Fibroblast of skin of abdomen (primary cell): ENCODE results near the gene PSG11. TPM values are rescaled to one million over a fixed set of nuclear protein-coding genes. Genes with fewer than 3 reads are reported as not detected.
"Not testable (repeated sequence)": the region's sequence is repeated elsewhere in the genome, so short reads cannot be mapped to it uniquely, and the experiment has no call there.

Source experiments
- DNase-seq: peaks from one replicate; pipeline ENCODE4 v3.0.0-alpha.2; 2013
- polyA plus RNA-seq, 2 experiments: library from polyadenylated mRNA; unstranded; fragments of 120-200 nt; gene quantifications; one replicate each; pipeline ENCODE4 v1.2.1, GENCODE V29; 2013; ENCODE audit not compliant: insufficient read length in 2 of 2

PSG11 gene
- polyA plus RNA-seq (2013, experiment 1 of 2; ENCODE audit: insufficient read length), result not detected
- not detected for polyA plus RNA-seq (2013, experiment 2 of 2; ENCODE audit: insufficient read length)

DNA sequence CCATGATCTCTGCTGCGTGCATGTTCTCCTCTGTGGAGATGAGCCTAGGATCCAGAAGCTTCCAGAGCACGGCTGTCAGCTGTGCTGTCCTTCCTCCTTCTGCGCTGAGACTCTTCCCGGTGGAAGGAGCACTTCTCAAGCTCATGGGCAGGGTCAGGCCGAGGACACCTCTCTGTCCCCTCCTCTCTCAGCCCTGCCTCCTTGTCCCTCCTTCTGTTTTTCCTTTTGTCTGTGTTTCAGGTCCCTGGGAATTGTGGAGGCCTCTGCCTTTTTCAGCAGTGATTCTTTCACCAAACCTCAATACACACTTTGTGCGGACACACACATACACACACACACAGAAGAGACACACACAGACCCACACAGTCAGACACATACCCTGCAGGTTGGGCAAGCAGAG lies at the start of gene PSG11:
TSS of gene PSG11 (minus strand) at position 101 of the 400 bp plus-strand sequence. CDS start at position 4, 97 bp downstream.
- DNase-seq, result not testable (repeated sequence)

DNA sequence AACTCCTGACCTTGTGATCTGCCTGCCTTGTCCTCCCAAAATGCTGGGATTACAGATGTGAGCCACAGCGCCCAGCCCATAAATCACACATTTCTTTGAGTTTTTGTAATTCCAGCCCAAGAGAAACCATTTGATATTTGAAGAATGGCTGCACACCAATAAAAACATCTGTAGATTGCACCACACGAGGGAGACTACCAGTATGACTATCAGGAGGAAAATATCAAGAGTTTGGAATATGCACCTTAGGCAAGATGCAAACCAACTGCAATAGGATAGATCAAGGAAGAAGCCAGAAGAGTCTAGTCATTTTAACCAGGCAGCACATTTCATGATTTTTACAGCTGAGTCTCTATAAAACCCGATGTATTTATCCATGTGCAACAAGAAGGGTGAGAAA lies 36.1 kb upstream of the PSG11 start:
- not testable (repeated sequence) for DNase-seq

DNA sequence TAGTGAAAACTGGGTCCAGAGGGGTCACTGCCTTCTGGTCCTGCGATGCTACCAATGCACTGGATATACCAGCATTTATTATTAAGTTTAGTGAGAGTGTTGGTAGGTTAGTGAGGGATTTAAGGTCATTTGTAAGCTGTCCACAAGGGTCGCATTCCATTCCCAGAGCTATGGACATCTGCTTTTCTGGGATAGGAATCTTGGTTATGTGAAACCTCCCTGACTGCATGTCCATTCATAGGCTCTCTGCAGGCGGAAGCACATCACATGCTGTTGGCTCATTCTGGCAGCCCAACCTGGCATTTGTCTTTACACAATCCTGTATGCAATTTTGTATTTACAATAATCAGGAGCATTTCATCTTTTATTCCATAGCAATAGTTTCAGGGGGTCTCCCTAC lies 35.1 kb upstream of the PSG11 start:
- not testable (repeated sequence) for DNase-seq

DNA sequence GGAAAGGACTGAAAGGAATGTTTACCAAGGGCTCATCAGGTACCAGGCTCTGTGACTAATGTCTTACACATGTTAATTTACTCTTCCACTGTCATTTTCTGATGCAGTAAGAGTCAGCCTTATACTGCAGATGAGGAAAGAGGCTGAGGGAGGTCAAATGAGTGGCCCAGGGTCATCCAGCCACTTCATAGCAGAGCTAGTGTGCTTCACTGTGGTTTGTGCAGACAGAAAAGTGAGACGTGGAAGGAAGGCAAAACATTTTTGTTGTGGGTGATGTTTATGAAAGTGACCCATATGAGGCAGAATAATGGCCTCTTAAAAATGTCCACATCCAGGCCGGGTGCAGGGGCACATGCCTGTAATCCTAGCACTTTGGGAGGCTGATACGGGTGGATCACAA lies 34.0 kb upstream of the PSG11 start:
- not testable (repeated sequence) for DNase-seq

DNA sequence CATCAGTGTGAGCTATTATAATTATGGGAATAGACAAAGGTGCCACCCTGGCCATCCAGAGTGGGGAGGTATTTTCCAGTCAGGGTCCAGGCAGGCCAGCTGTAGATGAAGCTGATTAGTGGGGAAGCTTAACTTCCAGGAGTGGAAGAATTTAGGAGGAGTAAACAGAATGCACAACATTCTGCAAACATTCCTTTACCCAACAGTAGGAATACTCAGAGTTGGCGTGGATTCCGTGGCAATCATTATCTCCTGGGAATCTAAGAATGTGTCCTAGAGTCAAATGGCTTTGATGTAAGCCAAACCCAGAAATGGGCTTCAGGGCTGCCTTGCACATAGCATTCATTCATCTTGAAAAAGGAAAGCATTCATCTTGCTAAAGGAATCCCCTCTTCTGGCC lies 33.2 kb upstream of the PSG11 start:
- not testable (repeated sequence) for DNase-seq

DNA sequence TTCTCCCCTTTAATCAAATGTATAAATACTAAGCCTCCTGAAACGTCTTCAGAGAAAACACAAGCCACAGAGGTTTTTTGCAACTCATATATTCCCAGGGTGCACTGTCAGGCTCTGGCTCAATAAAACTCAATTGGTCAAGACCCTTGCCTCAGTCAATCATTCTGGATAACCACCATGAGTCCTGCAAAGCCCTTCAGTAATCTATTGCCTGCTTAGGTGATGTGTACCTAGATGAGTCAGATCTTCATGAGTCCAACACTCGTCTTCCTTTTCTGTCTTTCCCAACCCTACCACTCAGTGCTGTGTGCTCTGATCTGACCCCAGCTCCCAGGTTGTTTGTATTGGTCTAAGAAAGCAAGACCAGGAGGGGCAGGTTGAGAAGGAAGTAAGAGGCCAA lies 32.2 kb upstream of the PSG11 start:
- not testable (repeated sequence) for DNase-seq

DNA sequence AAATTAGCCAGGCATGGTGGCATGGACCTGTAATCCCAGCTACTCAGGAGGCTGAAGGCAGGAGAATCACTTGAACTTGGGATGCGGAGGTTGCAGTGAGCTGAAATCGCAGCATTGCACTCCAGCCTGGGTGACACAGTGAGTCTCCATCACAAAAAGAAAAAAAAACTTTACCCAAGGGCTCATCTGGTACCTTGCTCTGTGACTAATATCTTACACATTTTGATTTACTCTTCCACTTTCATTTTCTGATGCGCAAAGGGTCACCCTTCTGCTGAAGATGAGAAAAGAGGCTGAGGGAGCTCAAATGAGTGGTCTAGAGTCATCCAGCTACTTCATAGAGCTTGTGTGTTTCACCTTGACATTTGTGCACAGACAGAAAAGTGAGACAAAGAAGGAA lies 21.7 kb upstream of the PSG11 start:
- not testable (repeated sequence) for DNase-seq

DNA sequence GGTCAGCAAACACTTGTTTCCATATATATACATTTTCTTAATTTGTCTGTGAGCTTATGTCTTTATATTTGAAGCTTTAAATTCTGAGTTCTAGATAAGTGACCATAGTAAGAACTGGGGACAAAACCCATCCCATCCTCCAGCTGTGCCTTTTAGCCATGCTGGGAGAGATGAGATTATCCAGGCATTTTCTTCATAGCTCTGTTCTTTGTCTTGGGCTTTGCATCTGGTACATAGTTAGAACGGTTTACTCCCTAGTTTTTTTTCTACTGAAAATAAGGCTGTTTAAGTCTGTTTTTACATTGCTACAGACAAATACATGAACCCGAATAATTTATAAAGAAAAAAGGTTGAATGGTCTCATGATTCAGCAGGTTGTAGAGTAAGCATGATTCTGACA lies 20.3 kb upstream of the PSG11 start:
- not testable (repeated sequence) for DNase-seq

DNA sequence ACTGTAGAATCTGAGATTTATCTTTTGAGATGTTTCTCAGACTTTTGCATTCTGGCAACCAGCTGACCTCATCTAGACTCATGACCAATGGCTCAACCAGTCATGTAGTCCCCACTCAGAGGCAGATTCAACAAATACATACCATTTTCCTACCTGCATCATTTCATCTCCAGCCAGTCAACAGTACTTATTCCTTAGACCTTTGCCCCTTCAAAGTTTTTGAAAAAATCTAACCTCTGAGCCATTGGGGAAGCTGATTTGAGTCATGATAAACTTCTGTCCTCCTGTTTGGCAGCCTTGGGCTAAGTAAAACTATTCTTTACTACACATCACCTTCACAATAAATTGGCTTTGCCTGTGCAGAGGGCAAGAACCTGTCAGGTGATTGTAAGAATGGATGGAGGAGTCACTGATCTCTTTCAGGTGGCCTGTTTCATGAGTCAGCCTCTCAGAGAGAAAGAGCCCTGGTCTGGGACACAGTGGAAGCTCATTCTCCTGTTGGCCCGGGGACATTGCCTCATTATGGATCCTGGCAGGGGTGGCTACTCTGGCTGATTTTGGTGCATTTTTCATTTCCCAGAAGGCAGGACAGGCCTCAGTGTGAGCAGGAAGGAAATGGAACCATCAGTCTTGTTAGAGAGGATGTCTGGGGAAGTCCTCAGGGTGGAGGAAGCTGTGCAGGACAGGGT lies 17.4 kb upstream of the PSG11 start:
- DNase-seq, result not testable (repeated sequence)

DNA sequence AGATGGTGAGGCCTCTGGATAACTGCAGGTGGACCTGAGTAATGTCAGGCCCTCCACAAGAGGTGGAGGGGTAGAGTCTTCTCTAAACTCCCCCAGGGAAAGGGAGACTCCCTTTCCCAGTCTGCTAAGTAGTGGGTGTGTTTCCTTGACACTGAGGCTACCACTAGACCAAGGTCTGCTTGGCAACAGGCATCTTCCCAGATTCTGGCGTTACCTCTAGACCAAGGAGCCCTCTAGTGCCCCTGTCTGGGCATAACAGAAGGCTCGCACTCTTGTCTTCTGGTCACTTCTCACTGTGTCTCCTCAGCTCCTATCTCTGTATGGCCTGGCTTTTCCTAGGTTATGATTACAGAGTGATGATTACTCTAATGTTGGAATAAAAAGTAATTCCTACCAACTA lies 5.4 kb upstream of the PSG11 start:
- peak; percentile 29 for DNase-seq

DNA sequence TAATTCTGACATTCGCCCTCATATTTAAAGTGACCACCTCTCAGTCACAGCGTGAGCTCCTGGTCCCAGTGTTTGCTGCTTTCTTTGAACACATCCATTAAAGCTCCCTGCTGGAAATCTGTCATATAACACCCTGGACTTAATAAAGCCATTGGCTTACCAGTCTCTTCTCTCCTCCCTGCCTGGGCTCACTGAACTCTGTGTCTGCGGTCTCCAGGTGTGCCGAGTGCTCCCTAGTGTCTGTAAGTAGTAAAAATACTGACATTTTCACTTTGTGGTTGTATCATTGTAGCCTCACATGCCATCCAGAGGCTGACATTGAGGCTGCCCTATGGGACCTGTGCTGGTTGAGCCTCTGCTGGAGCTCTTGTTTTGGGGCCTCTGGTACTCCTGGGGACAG lies 2.6 kb upstream of the PSG11 start:
- no peak for DNase-seq

DNA sequence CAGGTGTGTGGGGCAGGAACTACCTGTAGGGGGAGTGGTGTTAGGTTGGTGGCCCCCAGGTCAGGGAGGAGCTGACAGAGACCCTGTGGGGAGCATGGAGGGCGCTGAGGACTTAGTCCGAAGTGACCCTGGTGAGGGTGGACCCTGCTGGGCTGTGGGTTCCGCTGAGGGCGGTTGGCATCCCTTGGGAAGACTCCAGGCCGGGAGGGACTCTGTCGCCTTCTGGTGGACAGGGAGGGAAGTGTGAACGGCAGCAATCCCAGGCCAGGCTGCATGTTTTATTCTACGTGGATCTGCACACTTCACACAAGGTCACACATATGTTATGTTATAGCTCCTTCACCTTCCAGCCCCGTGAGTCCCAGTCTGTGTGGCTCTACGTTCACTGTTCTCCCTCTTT lies 1.7 kb upstream of the PSG11 start:
- DNase-seq, result not testable (repeated sequence)

DNA sequence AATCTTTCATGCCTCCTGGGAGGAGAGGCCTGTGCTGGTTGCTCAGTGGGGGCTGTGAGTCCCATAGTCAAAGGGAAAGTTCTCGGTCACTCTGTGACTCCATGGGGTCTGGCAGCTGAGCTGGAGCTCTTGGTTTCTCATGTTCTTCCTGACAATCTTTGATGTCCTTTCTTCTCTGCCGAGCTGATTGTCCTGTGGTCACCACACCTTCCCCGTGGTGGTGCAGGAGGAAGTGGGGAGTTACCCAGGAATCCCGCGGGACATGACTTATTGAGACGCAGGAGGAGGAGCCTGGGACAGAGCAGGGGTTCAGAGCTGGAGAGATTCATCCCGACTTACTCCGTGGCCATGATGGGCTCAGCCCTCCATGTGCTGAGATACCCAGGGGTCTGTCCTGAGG lies 792 bp upstream of the PSG11 start:
- not testable (repeated sequence) for DNase-seq

DNA sequence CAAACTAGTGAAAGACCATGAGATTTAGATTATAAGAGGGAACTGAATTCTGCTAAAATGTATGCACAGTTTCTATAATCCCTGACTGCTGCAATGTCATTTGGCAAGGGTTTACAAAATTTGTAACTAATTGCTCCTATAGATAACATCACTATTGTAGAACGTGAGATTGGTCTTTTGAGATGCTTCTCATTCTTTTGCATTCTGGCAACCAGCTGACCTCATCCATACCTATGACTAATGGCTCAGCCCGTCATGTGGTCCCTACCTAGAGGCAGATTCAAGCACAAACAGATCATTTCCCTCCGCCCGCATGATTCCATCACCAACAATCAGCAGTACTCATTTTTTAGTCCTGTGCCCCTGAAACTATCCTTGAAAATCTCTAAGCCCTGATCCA lies 4.2 kb downstream of the PSG11 start:
- DNase-seq, result peak; percentile 86

DNA sequence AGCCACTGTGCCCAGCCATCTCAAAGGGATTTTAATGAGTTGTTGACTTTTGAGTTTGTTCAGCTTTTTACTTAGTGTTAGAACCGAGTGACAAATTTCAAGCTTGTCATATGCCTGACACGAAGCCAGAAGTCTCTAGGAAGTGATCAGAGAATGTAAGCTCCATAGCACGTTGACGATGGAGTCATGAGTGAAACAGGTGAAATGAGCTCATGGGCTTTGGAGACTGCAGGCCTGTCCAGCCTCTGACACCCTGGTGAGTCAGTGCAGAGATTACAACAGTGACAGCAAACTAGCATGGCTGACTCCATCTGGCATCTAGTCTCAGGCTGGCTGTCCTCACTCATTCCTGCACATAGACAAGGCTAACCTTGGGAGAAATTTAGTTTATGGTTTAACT lies 4.6 kb downstream of the PSG11 start:
- DNase-seq, result peak; percentile 72

DNA sequence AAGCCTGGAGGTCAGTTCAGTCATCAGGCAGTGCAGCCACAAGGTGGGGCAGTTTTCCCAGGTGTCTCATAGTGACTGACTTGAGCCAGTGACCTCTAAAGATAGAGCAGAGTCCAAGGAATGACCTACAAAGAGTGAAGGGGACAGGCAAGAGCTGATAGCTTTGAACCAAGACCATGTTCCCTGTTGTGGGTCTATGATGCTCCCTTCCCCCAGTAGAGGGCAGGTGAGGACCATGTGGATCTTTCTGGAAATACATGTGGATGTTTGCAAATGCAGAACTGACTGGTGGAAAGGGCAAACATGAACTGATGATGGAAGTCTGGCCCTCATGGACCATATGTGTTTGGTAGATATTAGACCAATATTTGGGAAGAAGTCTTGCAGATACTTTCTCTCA lies 6.7 kb downstream of the PSG11 start:
- peak; percentile 2 for DNase-seq

DNA sequence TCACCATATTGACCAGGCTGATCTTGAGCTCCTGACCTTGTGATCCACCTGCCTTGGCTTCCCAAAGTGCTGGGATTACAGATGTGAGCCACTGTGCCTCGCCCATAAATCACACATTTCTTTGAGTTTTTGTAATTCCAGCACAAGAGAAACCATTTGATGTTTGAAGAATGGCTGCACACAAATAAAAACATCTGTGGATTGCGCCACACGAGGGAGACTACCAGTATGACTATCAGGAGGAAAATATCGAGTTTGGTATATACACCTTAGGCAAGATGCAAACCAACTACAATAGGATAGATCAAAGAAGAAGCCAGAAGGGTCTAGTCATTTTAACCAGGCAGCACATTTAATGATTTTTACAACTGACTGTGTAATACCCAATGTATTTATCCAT lies 20.4 kb downstream of the PSG11 start:
- DNase-seq, result not testable (repeated sequence)

DNA sequence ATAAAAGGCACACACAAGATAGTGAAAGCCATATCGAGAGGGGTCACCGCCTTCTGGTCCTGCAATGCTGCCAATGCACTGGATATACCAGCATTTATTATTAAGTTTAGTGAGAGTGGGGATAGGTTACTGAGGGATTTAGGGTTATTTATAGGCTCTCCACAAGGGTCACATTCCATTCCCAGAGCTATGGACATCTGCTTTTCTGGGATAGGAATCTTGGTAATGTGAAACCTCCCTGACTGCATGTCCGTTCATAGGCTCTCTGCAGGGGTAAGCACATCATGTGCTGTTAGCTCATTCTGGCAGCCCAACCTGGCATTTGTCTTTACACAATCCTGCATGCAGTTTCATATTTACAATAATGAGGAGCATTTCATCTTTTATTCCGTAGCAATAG lies 21.4 kb downstream of the PSG11 start:
- not testable (repeated sequence) for DNase-seq

DNA sequence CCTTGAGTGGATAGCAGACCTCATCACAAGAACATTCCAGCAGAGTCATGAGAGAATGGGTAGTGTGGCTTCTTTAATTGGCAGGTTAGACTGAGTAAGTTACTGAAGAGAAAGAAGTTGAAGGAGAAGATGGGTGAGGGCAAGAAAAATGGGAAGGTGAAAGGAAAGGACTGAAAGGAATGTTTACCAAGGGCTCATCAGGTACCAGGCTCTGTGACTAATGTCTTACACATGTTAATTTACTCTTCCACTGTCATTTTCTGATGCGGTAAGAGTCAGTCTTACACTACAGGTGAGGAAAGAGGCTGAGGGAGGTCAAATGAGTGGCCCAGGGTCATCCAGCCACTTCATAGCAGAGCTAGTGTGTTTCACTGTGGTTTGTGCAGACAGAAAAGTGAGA lies 22.6 kb downstream of the PSG11 start:
- not testable (repeated sequence) for DNase-seq

DNA sequence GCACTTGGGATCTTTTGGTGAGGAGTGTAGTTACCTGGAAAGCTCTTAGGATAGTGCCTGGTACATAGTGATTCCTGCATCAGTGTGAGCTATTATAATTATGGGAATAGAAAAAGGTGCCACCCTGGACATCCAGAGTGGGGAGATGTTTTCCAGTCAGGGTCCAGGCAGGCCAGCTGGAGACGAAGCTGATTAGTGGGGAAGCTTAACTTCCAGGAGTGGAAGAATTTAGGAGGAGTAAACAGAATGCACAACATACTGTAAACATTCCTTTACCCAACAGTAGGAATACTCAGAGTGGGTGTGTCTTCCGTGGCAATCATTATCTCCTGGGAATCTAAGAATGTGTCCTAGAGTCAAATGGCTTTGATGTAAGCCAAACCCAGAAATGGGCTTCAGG lies 23.3 kb downstream of the PSG11 start:
- DNase-seq, result not testable (repeated sequence)

DNA sequence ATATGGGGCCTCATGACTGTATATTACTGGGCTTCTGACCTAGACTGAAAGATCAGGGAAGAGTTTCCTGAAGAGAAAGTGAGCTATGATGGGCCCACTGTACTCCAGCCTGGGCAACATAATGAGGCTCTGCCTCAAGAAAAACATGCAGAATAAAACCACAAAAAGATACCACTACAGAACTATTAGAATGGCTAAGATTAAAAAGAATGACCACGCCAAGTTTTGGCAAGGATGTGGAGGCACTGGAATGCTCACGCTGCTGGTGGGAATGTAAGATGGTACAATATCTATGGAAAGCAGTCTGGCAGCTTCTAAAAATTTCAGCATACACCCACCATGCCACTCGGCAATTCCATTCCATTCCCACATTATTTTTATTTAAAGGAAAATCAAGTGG lies 30.1 kb downstream of the PSG11 start:
- not testable (repeated sequence) for DNase-seq

DNA sequence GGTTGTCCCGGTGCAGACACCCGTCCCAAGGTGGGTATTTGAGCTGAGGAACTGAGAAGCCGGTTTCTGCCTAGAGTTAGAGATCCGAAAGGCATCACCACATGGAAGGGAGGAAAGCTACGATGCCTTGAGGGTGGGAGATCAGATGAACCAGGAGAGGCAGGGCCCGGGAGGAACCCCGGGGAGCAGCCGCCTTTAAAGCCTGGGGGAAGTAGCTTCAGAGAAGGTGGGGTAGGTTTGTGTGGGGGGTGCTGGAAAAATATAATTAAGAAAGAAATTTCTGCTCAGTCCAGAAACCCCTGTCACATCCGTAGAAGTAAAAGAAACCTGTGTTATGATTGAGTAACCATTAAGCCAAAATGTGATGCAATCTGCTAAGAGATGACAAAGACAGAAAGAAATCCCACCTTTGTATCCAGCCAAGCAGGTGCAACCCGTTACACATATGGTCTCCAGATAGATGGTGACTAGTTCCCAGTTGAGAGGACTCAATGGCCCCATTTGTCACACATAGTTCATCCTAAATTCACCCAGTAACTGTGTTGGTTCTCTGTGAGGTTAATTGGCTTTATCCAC lies 34.2 kb downstream of the PSG11 start:
- DNase-seq, result not testable (repeated sequence)

DNA sequence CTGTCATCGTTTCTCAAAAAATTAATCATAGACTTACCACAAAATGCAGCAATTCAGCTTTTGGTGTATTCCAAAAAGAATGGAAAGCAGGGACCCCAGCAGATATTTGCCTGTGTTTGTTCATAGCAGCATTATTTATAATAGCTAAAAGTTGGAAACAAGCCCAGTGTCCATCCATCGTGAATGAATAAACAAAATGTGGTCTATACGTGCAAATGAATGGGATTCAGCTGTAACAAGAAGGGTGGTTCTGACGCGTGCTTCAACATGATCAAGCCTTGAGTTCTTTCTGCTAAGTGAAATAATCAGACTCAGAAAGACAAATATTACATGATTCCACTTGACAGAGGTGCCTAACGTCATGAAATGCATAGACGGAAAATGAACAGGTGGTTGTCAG lies 36.4 kb downstream of the PSG11 start:
- DNase-seq, result peak; percentile 7

DNA sequence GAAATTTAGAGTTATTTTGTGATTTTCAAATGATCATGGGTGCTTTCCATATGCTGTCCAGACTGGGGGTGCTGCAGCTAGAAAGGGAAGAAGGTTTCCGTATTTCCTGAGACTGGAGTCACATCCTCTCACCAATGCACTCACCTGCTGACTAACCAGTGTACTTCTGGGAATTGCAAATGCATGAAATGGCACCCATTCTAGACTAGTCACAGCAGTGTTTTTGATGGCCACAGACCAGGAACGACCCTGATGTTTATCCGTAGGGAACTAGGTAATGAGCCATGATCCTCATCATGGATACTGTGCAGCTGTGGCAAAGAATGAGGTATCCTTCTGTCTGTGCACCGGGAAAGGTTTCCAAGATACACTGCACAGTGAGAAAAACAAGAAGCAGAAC lies 37.1 kb downstream of the PSG11 start:
- not testable (repeated sequence) for DNase-seq
